Retinal pigment epithelial cell (primary cell): ENCODE measurements around the gene ASMTL.

ENCODE experiments used
- DNase-seq: peaks from one replicate; pipeline ENCODE4 v3.0.0-alpha.2; 2010; ENCODE audit warnings: low read depth
- H3K4me3 ChIP-seq: 2 replicates; pipeline ENCODE4 v1.5.1; 2011; ENCODE audit warnings: mild to moderate bottlenecking, low read length, control low read depth, moderate library complexity
- CTCF ChIP-seq: conservative IDR thresholded peaks from 2 replicates; pipeline ENCODE4 v1.5.1; 2011; ENCODE audit warnings: low read depth, low read length, control low read depth, inconsistent platforms

The ASMTL gene

DNA sequence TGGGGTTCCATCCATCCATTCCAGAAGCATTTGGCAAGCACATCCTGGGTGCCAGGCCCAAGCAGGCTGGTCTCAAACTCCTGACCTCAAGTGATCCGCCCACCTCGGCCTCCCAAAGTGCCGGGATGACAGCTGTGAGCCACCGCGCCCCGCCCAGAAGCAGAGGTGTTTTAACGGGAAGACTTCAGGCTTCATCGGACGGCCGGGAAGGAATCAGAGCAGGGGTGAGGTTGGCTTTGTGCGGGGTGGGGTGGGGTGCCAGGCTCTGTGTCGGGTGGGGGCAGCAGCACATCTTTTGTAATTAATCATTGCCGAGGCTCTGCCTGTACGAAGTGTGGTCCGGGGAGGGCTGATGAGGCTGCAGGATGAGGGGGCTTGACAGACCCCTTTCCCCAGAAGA, 55.7 kb downstream of the ASMTL start:
- DNase-seq: no peak
- no peak for TF ChIP-seq CTCF
- H3K4me3 ChIP-seq: no peak overlapping the region

- TF ChIP-seq CTCF: no peak
- H3K4me3 ChIP-seq: no peak overlapping the region
- no peak for DNase-seq
These were observed 57.0 kb downstream of the ASMTL start for GRCh38 chrX:1395646-1396216.

DNA sequence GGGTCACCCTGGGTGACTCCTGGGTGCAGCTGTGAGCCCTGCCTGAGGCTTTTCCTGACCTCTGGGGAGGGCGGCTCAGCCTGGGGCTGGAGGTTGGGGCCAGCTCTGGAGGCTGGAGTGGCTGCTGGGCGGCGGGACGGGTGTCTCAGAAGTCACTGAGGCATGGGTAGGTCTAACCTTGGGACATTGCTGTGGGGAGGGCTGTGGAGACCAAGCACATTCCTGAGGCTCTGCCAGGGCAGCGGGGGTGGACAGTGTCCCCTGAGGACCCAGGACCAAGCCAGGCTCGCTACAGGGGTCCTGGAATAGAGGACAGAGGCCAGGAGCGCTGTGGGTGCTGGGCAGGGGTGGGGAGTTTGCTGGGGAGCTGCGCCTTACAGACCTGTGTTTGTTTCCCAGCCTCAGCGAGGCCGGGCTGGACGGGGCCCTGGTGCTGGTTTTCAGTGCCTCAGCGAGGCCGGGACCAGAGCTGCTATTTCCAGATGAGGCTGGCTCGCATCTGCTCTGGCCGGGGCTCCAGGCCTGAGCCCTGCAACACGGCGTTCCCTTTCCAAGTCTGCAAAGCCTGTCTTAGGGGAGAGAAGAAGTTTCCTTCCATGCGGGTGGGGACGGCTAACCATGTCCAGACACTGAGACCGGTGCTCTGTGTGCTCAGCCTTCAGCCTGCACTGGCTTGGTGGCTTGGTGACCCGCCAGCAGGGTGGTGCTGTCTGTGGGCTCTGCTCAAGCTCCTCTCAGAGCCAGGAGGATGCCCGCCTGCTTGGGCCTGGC, 57.8 kb downstream of the ASMTL start:
- DNase-seq: no peak
- no peak for TF ChIP-seq CTCF
- H3K4me3 ChIP-seq: no peak overlapping the region

DNA sequence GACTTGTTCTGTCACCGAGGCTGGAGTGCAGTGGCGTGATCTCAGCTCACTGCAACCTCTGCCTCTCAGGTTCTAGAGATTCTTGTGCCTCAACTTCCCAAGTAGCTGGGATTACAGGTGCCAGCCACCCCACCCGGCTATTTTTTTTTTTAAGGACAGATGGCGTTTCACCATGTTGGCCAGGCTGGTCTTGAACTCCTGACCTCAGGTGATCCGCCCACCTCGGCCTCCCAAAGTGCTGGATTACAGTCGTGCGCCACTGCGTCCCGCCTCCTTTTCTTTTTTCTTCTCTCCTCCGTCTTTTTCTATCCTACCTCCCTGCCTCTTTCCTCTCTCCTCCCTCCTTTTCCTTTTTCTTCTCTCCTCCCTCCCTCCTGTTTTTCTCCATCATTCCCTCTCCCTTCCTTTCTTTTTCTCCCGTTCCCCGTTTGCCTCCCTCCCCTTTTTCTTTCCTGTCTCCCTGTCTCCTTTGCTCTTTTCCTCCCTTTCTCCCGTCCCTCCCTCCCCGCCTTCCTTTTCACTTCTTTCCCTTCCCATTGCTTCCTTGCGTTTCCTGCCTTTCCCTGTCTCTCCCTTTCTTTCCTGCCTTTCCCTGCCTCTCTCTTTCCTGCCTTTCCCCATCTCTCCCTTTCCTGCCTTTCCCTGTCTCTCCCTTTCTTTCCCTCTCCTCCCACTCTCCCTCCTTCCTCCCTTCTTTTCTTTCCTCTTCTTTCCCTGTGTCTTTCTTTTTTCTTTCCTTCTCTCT, 58.7 kb downstream of the ASMTL start:
- no peak for TF ChIP-seq CTCF
- H3K4me3 ChIP-seq: no peak overlapping the region
- DNase-seq: no peak

- no peak for TF ChIP-seq CTCF
- DNase-seq: no peak
- peak overlapping the region; percentile 66 for H3K4me3 ChIP-seq
These were observed 60.2 kb downstream of the ASMTL start for GRCh38 chrX:1392376-1393068.

GRCh38 chrX:1391707-1392375, 60.9 kb downstream of the ASMTL start, which contains the start of gene SLC25A6:
Gene SLC25A6, minus strand, starts transcription at chrX:1392113. Its CDS starts 104 bp downstream, at chrX:1392009.
- peak; percentile 7 for TF ChIP-seq CTCF
- H3K4me3 ChIP-seq: peak within 1 kb of the TSS; percentile 85
- DNase-seq: peak; percentile 84
